Breast epithelium (tissue), 3 donors: Measurements from ENCODE around the gene ARHGEF7.

Experiments
- POLR2AphosphoS5 ChIP-seq, 3 donors: sonication (generic); formaldehyde crosslinking; IDR thresholded peaks; one replicate each; pipeline ENCODE4 v1.6.1; 2017; ENCODE audit warnings: antibody characterized with exemption in 3 of 3
- TF ChIP-seq, protein P1 (sequence below), 3 donors: fragments of 450-650 bp; IDR thresholded peaks; one replicate each; pipeline ENCODE4 v1.5.1; 2016 to 2017; ENCODE audit warnings: antibody characterized with exemption in 3 of 3, mild to moderate bottlenecking in 3 of 3, moderate library complexity in 3 of 3

- TF ChIP-seq, protein P1, sequence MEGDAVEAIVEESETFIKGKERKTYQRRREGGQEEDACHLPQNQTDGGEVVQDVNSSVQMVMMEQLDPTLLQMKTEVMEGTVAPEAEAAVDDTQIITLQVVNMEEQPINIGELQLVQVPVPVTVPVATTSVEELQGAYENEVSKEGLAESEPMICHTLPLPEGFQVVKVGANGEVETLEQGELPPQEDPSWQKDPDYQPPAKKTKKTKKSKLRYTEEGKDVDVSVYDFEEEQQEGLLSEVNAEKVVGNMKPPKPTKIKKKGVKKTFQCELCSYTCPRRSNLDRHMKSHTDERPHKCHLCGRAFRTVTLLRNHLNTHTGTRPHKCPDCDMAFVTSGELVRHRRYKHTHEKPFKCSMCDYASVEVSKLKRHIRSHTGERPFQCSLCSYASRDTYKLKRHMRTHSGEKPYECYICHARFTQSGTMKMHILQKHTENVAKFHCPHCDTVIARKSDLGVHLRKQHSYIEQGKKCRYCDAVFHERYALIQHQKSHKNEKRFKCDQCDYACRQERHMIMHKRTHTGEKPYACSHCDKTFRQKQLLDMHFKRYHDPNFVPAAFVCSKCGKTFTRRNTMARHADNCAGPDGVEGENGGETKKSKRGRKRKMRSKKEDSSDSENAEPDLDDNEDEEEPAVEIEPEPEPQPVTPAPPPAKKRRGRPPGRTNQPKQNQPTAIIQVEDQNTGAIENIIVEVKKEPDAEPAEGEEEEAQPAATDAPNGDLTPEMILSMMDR (IDR thresholded peaks at IDR 0.05), result no peak
- no peak for TF ChIP-seq POLR2AphosphoS5 (IDR thresholded peaks at IDR 0.05)
These were observed 213.7 kb downstream of the ARHGEF7 start for GRCh38 chr13:111328574-111329410.
